GM12874 (cell line): ENCODE measurements around the gene ZC3H4.

Experiments used
- TF ChIP-seq, protein P1 (sequence below): IDR thresholded peaks from 2 replicates; pipeline ENCODE4 v1.5.1; 2011; ENCODE audit warnings: low read depth, mild to moderate bottlenecking, control low read depth, low read length, moderate library complexity; ENCODE audit not compliant: insufficient read depth

Gene ZC3H4

DNA sequence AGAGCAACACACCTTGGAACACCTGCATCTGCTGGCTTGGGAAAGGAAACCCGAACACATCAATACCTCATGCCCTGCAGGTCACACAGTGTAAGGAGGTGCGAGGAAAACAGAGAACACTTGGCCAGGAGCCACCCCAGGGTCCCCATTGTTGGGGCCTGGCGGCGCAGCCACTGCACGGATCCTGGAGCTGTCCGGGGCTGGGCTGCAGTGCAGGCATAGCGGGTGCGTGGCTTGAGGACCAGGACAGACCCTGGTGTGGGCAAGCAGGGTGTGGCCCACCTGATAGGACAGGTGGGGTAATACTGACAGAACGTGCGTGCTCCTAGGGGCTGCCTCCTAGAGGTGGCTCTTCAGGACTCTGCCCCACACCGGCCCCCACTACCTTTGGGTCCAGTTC lies 48.3 kb downstream of the ZC3H4 start:
- TF ChIP-seq, protein P1, sequence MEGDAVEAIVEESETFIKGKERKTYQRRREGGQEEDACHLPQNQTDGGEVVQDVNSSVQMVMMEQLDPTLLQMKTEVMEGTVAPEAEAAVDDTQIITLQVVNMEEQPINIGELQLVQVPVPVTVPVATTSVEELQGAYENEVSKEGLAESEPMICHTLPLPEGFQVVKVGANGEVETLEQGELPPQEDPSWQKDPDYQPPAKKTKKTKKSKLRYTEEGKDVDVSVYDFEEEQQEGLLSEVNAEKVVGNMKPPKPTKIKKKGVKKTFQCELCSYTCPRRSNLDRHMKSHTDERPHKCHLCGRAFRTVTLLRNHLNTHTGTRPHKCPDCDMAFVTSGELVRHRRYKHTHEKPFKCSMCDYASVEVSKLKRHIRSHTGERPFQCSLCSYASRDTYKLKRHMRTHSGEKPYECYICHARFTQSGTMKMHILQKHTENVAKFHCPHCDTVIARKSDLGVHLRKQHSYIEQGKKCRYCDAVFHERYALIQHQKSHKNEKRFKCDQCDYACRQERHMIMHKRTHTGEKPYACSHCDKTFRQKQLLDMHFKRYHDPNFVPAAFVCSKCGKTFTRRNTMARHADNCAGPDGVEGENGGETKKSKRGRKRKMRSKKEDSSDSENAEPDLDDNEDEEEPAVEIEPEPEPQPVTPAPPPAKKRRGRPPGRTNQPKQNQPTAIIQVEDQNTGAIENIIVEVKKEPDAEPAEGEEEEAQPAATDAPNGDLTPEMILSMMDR = no peak

DNA sequence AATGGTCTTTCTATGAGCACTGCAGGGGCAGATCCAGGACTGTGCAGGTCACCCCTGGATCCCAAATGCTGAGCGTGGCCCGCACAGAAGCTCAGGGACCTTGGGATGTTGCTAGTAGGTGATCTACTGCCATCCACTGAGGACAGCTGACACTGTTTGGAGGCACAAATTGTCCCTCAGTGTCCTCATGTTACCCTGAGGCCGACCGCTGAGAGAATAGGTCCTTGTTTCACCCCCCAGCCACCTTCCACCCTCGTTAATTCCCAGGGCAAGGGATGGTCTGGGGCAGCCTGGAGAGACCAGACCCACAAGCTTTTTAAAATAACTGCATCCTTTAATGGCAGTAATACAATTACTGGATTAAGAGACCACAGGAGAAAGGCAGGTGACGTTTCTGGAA lies 49.7 kb downstream of the ZC3H4 start:
- TF ChIP-seq, protein P1 = no peak

DNA sequence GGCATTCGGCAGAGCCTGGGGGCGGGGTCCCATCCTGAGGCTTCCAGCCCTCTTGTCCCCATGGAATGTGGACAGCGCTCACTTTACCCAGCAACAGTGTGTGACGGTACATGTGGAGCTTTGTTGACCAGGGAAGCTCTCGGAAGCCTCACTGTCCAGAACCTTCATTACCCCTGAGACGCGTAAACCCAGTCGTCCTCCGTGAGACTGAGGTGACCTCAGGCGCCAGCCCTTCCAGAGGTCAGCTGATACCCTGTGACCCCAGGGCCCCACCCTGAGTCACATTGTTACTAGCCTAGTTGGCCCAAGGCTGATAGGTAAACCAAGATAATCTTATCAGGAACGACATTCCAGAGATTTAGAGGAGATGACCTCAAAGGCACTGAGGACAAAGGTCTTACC lies 55.0 kb downstream of the ZC3H4 start:
- TF ChIP-seq, protein P1 = no peak

DNA sequence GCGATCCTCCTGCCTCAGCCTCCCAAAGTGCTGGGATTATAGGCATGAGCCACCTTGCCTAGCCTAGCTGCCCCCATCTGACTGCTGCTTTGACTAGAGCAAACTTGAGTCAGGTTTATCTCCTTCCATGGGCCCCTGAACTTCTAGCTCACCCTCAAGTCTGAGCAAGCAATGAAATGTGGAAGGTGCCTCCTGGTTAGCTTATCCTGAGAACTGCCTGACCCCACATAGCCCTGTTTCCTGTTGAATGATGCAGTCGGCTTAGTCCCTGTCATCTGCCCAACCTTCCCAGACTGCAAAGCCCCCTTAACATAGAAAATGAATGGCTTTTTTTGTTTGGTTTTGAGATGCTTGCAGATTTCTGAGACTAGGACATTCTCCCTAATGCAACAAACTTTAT lies 56.2 kb downstream of the ZC3H4 start:
- TF ChIP-seq, protein P1 = no peak

DNA sequence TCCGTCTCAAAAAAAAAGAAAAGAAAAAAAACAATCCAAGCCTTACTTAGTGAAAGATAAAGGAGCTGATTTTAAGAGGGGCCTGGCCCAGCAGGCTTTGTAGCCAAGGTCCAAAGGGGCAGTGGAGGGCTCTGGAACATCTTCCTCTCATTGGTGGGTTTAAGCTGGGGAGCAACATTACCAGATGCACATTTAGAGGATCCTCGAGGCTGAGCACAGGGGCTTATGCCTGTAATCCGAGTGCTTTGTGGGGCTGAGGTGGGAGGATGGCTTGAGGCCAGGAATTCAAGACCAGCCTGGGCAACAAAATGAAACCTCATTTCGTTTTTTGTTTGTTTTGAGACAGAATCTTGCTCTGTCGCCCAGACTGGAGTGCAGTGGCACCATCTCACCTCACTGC lies 57.2 kb downstream of the ZC3H4 start:
- TF ChIP-seq, protein P1 = no peak

DNA sequence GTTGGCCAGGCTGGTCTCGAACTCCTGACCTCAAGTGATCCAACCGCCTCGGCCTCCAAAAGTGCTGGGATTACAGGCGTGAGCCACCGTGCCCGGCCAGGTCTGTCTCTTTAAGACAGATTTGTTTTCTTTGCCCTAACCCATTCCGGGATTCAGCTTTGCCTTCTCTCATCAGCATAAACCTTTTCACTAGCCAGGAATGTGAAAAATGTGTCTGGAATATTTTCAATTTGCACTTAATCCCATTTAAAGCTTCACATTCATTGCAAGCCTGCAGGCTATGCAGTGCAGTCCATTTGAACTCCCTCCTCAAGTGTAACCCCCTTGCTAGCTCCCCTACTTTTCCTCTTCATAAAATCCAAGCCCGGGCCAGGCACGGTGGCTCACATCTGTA lies 64.3 kb downstream of the ZC3H4 start:
- TF ChIP-seq, protein P1 = no peak

DNA sequence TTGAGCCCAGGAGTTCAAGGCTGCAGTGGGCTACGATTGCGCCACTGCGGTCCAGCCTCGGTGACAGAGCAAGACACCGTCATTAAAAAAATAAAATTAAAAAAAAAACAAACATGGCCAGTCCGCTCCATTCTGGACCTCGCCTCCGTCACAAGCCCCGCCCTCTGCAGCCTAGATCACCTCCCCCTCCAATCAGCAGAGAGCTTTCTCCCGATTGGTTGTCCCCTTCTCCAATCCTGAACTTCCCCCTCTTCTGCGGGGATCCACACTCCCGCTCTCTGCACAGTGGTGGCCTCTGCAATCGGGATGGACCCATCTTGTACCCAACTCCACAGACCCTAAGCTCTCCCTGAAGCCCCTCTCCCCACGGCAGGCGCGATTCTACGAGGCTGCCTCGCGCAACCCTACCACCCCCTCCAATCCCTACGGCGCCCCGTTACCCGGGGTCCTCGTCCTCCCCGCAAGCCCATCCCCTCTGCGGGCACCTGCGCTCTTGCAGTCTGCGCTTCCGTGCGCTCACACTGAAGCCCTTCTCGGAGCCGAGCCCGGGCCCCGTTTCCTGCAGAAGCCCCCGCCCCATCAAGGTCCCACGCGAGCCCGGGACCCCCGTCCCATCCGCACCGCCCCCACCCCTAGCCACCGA lies 65.7 kb downstream of the ZC3H4 start:
- TF ChIP-seq, protein P1 = no peak

DNA sequence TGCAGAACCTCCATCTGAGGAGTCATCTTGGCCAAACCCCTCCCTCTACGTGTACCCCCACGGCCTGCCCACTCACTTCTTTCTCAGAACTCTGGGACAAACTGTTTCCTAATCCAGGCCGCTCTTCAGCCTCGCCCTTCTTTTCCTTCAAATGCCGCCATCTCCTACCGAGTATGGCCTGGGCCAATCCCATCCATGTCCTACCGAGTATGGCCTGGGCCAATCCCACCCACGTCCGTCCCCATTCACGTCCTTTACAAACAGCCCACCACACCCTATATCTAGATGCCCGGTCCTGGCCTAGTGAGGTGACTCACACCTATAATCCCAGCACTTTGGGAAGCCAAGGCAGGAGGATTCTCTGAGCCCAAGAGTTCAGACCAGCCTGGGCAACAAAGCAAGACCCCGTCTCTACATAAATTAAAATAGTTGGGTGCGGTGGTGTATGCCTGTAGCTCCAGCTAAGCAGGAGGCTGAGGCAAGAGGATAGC lies 66.3 kb downstream of the ZC3H4 start:
- TF ChIP-seq, protein P1 = no peak
